HepG2 (cell line): ENCODE data around the gene KCNQ1OT1. TPM values are rescaled to one million over a fixed set of nuclear protein-coding genes. Genes with fewer than 3 reads are reported as not detected.
A peak's percentile ranks its signal among the peaks of the same experiment; 100 is the strongest.

Experiments
- AKNA ChIP-seq: sonication (generic); formaldehyde crosslinking; IDR thresholded peaks from 2 replicates; pipeline ENCODE4 v1.4.0; 2020; ENCODE audit warnings: missing genetic modification reagents, borderline replicate concordance
- ATAD3A ChIP-seq: sonication (generic); formaldehyde crosslinking; IDR thresholded peaks from 2 replicates; pipeline ENCODE4 v1.4.0; 2020; ENCODE audit warnings: missing genetic modification reagents
- ATF3 ChIP-seq: sonication (generic); formaldehyde crosslinking; IDR thresholded peaks from 2 replicates; pipeline ENCODE4 v1.4.0; 2020; ENCODE audit warnings: missing genetic modification reagents
- CCDC6 ChIP-seq: sonication (generic); formaldehyde crosslinking; IDR thresholded peaks from 2 replicates; pipeline ENCODE4 v1.8.1; 2022; ENCODE audit warnings: mild to moderate bottlenecking, missing genetic modification reagents, moderate library complexity
- HMG20B ChIP-seq: conservative IDR thresholded peaks from 2 replicates; pipeline ENCODE4 v1.6.1; 2016; ENCODE audit warnings: missing genetic modification reagents, missing compliant biosample characterization
- HNRNPH1 ChIP-seq: fragments of 200-400 bp; formaldehyde crosslinking; optimal IDR thresholded peaks from 2 replicates; pipeline ENCODE3; 2017; ENCODE audit warnings: mild to moderate bottlenecking, low read depth, low read length
- KLF13 ChIP-seq: sonication (generic); formaldehyde crosslinking; IDR thresholded peaks from 2 replicates; pipeline ENCODE4 v1.4.0; 2020; ENCODE audit warnings: mild to moderate bottlenecking, missing genetic modification reagents
- KLF9 ChIP-seq: IDR thresholded peaks from 2 replicates; pipeline ENCODE4 v1.6.1; 2016; ENCODE audit warnings: low read depth
- MAX ChIP-seq: IDR thresholded peaks from 2 replicates; pipeline ENCODE4 v1.6.1; 2012; ENCODE audit warnings: inconsistent platforms
- NFIC ChIP-seq: IDR thresholded peaks from 2 replicates; pipeline ENCODE4 v1.6.1; 2012; ENCODE audit warnings: mild to moderate bottlenecking, low read length, inconsistent platforms
- NR2F6 ChIP-seq, 2 experiments: IDR thresholded peaks; 2 replicates each; pipeline ENCODE4 v1.6.1; 2016; ENCODE audit warnings: antibody characterized with exemption in 1 of 2, mild to moderate bottlenecking in 1 of 2
- ZBTB7A ChIP-seq: sonication (generic); formaldehyde crosslinking; IDR thresholded peaks from 2 replicates; pipeline ENCODE4 v1.8.0; 2022; ENCODE audit warnings: mild to moderate bottlenecking, missing genetic modification reagents
- ZFY ChIP-seq: sonication (generic); formaldehyde crosslinking; IDR thresholded peaks from 2 replicates; pipeline ENCODE4 v1.4.0; 2020; ENCODE audit warnings: missing genetic modification reagents
- ZNF446 ChIP-seq: sonication (generic); formaldehyde crosslinking; IDR thresholded peaks from 2 replicates; pipeline ENCODE4 v1.5.0; 2020; ENCODE audit warnings: mild to moderate bottlenecking, missing genetic modification reagents
- ZNF782 ChIP-seq: sonication (generic); formaldehyde crosslinking; IDR thresholded peaks from 2 replicates; pipeline ENCODE4 v1.4.0; 2020; ENCODE audit warnings: missing genetic modification reagents, mild to moderate bottlenecking, borderline replicate concordance
- polyA plus RNA-seq, 8 experiments: library from polyadenylated mRNA; depleted of rRNA in 3 of 8; stranded (reverse) in 7 of 8; unstranded in 1 of 8; fragments of >200 nt; fragmentation: Illumina TruSeq in 4 of 8; extraction: Trizol in 4 of 8; gene quantifications; 2 replicates each; pipeline versions ENCODE4 v1.2.1 to v1.2.3, GENCODE V29; 2011 to 2016; ENCODE audit warnings: low read depth in 4 of 8, missing spikeins in 1 of 8, mixed read lengths in 1 of 8; ENCODE audit not compliant: insufficient read depth in 1 of 8
- total RNA-seq, 5 experiments: library from RNA; depleted of rRNA; stranded (reverse); fragments of >200 nt; fragmentation: Illumina TruSeq; extraction: Trizol; gene quantifications; 2 replicates each; pipeline ENCODE4 v1.2.3, GENCODE V29; 2016; ENCODE audit warnings: low read depth in 1 of 5
- TF ChIP-seq, protein P1 (sequence below): sonication (generic); formaldehyde crosslinking; IDR thresholded peaks from 2 replicates; pipeline ENCODE4 v1.4.0; 2020; ENCODE audit warnings: mild to moderate bottlenecking, missing genetic modification reagents

Gene KCNQ1OT1
- total and polyA plus RNA-seq, 2 of the 13 experiments (the other 11 are each of a cell fraction or from before 2014, with no cell fraction given), result 1.3 to 18.9 TPM

GRCh38 chr11:2730272-2731129 is 30.7 kb upstream of the KCNQ1OT1 start (continued):
- TF ChIP-seq MAX (no peak), ZNF782 (no peak), ZNF446 (CRISPR knock-in tag) (no peak; the same call in none of the 2 replicates), KLF13 (CRISPR knock-in tag) (no peak), NR2F6 (IDR thresholded peaks at IDR 0.05) (peak; percentile 60), NR2F6 (CRISPR knock-in tag; IDR thresholded peaks at IDR 0.05) (peak; percentile 29; the same call in 1 of the 2 replicates), ZFY (CRISPR knock-in tag) (peak; percentile 72; the same call in 1 of the 2 replicates), ZBTB7A (peak; percentile 94), KLF9 (CRISPR knock-in tag) (no peak), HNRNPH1 (peak; percentile 56), ATAD3A (CRISPR knock-in tag) (no peak), ATF3 (CRISPR knock-in tag) (no peak), HMG20B (peak; percentile 75; the same call in 1 of the 2 replicates), CCDC6 (CRISPR knock-in tag) (peak; percentile 38; the same call in 1 of the 2 replicates), NFIC (no peak), AKNA (CRISPR knock-in tag) (no peak)
- TF ChIP-seq, protein P1, sequence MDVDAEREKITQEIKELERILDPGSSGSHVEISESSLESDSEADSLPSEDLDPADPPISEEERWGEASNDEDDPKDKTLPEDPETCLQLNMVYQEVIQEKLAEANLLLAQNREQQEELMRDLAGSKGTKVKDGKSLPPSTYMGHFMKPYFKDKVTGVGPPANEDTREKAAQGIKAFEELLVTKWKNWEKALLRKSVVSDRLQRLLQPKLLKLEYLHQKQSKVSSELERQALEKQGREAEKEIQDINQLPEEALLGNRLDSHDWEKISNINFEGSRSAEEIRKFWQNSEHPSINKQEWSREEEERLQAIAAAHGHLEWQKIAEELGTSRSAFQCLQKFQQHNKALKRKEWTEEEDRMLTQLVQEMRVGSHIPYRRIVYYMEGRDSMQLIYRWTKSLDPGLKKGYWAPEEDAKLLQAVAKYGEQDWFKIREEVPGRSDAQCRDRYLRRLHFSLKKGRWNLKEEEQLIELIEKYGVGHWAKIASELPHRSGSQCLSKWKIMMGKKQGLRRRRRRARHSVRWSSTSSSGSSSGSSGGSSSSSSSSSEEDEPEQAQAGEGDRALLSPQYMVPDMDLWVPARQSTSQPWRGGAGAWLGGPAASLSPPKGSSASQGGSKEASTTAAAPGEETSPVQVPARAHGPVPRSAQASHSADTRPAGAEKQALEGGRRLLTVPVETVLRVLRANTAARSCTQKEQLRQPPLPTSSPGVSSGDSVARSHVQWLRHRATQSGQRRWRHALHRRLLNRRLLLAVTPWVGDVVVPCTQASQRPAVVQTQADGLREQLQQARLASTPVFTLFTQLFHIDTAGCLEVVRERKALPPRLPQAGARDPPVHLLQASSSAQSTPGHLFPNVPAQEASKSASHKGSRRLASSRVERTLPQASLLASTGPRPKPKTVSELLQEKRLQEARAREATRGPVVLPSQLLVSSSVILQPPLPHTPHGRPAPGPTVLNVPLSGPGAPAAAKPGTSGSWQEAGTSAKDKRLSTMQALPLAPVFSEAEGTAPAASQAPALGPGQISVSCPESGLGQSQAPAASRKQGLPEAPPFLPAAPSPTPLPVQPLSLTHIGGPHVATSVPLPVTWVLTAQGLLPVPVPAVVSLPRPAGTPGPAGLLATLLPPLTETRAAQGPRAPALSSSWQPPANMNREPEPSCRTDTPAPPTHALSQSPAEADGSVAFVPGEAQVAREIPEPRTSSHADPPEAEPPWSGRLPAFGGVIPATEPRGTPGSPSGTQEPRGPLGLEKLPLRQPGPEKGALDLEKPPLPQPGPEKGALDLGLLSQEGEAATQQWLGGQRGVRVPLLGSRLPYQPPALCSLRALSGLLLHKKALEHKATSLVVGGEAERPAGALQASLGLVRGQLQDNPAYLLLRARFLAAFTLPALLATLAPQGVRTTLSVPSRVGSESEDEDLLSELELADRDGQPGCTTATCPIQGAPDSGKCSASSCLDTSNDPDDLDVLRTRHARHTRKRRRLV (CRISPR knock-in tag), result no peak
